Measurements from ENCODE around the gene MACROD2. TPM values are rescaled to one million over a fixed set of nuclear protein-coding genes. Genes with fewer than 3 reads are reported as not detected.

MACROD2 gene
- total and polyA plus RNA-seq, 2 donors (not counting 1 experiment from before 2014, with no cell fraction given) = 5.3 to 6.7 TPM

GRCh38 chr20:14972256-14972655 lies 976.9 kb downstream of the MACROD2 start:
- H4K20me1 ChIP-seq (ENCODE audit: control insufficient read depth, insufficient read depth, low read length, poor library complexity, severe bottlenecking) = no peaks in the 10 kb centered on the region
- no peak overlapping the region for H3K4me2 ChIP-seq (replicated peaks; ENCODE audit: low read depth, low read length, poor library complexity, severe bottlenecking)
- intact Hi-C loops (cut with micrococcal nuclease) = no loop called here
- Mint-ChIP-seq H3K27me3 (no peaks in the 10 kb centered on the region), H3K4me3 (no peak overlapping the region), H3K4me1 (no peaks in the 10 kb centered on the region), H3K27ac (no peak overlapping the region), H3K9me3 (ENCODE audit: insufficient read depth) (no peaks in the 10 kb centered on the region)
- H3K27ac ChIP-seq (ENCODE audit: low read length in 2 of 2) = no peak overlapping the region
- no peaks in the 10 kb centered on the region for H3K4me1 ChIP-seq (ENCODE audit: control insufficient read depth in 2 of 2, insufficient read depth in 2 of 2, low read length in 2 of 2)
- ATAC-seq (ENCODE audit: low read depth) (no peak), DNase-seq (no peak)
- no peak overlapping the region for H3K9ac ChIP-seq (ENCODE audit: low read length)
- no peak for TF ChIP-seq EZH2 (IDR thresholded peaks at IDR 0.05; ENCODE audit: borderline replicate concordance, insufficient read depth, low read depth, low read length, poor library complexity, severe bottlenecking)
- H2AFZ ChIP-seq (ENCODE audit: insufficient read depth, low read depth, low read length, poor library complexity, severe bottlenecking) = no peak overlapping the region
- H3K27me3 ChIP-seq (replicated peaks in 1 of 4; ENCODE audit: control extremely low read depth in 1 of 4, control insufficient read depth in 3 of 4, insufficient read depth in 4 of 4, low read length in 3 of 4) = no peaks in the 10 kb centered on the region
- POLR2A ChIA-PET = no interaction called here
- no peaks in the 10 kb centered on the region for H3K9me3 ChIP-seq (ENCODE audit: control extremely low read depth in 1 of 3, control insufficient read depth in 2 of 3, insufficient read depth in 1 of 3, low read length in 2 of 3)
- CTCF ChIA-PET = no interaction called here
- no peak overlapping the region for H3K4me3 ChIP-seq (ENCODE audit: control extremely low read depth in 1 of 5, extremely low read depth in 1 of 5, insufficient read depth in 1 of 5, low read depth in 2 of 5, low read length in 4 of 5)
- no peaks in the 10 kb centered on the region for H3K79me2 ChIP-seq (ENCODE audit: control insufficient read depth, insufficient read depth, low read length)
- no CpG with 5 or more reads among the region's 1 CpG for WGBS (ENCODE audit: insufficient coverage)
- no peaks in the 10 kb centered on the region for H3K36me3 ChIP-seq (replicated peaks in 1 of 2; ENCODE audit: control extremely low read depth in 1 of 2, control insufficient read depth in 1 of 2, extremely low read depth in 1 of 2, insufficient read depth in 2 of 2, low read length in 1 of 2)

- Histone ChIP-seq H4K20me1 (ENCODE audit: control insufficient read depth, insufficient read depth, low read length, poor library complexity, severe bottlenecking) (no peaks in the 10 kb centered on the region), H3K27me3 (replicated peaks in 1 of 4; ENCODE audit: control extremely low read depth in 1 of 4, control insufficient read depth in 3 of 4, insufficient read depth in 4 of 4, low read length in 3 of 4) (no peaks in the 10 kb centered on the region), H3K27ac (ENCODE audit: low read length in 2 of 2) (no peak overlapping the region), H3K79me2 (ENCODE audit: control insufficient read depth, insufficient read depth, low read length) (no peaks in the 10 kb centered on the region), H3K9me3 (ENCODE audit: control extremely low read depth in 1 of 3, control insufficient read depth in 2 of 3, insufficient read depth in 1 of 3, low read length in 2 of 3) (no peaks in the 10 kb centered on the region), H3K4me1 (ENCODE audit: control insufficient read depth in 2 of 2, insufficient read depth in 2 of 2, low read length in 2 of 2) (no peaks in the 10 kb centered on the region), H3K9ac (ENCODE audit: low read length) (no peak overlapping the region), H2AFZ (ENCODE audit: insufficient read depth, low read depth, low read length, poor library complexity, severe bottlenecking) (no peak overlapping the region), H3K4me3 (ENCODE audit: control extremely low read depth in 1 of 5, extremely low read depth in 1 of 5, insufficient read depth in 1 of 5, low read depth in 2 of 5, low read length in 4 of 5) (no peak overlapping the region), H3K36me3 (replicated peaks in 1 of 2; ENCODE audit: control extremely low read depth in 1 of 2, control insufficient read depth in 1 of 2, extremely low read depth in 1 of 2, insufficient read depth in 2 of 2, low read length in 1 of 2) (no peaks in the 10 kb centered on the region), H3K4me2 (replicated peaks; ENCODE audit: low read depth, low read length, poor library complexity, severe bottlenecking) (no peak overlapping the region)
- Mint-ChIP-seq H3K27me3 (no peaks in the 10 kb centered on the region), H3K9me3 (ENCODE audit: insufficient read depth) (no peaks in the 10 kb centered on the region), H3K4me3 (no peak overlapping the region), H3K4me1 (no peaks in the 10 kb centered on the region), H3K27ac (no peak overlapping the region)
- intact Hi-C loops (cut with micrococcal nuclease) = no loop called here
- POLR2A ChIA-PET = no interaction called here
- no peak for ATAC-seq (ENCODE audit: low read depth)
- no peak for DNase-seq
- no peak for TF ChIP-seq CTCF (IDR thresholded peaks at IDR 0.05)
- TF ChIP-seq EZH2 (IDR thresholded peaks at IDR 0.05; ENCODE audit: borderline replicate concordance, insufficient read depth, low read depth, low read length, poor library complexity, severe bottlenecking) = no peak
- WGBS (ENCODE audit: insufficient coverage) = no CpG with 5 or more reads among the region's 2 CpGs
- CTCF ChIA-PET = no interaction called here
Measured at GRCh38 chr20:14972690-14973089, 977.4 kb downstream of the MACROD2 start.
